MCF 10A (cell line): ENCODE measurements around the gene PTGES2. TPM values are rescaled to one million over a fixed set of nuclear protein-coding genes. Genes with fewer than 3 reads are reported as not detected.

ENCODE experiments used
- BruUV-seq: library from RNA; stranded (reverse); fragments of 400-500 nt; replicated peaks from 2 replicates; lab custom pipeline; 2021; lab: Mats Ljungman, UMichigan
- CTCF ChIA-PET: fragments of 300-600 bp; sonication (Branson Sonifier 250); formaldehyde crosslinking; extraction: SDS; loops from one replicate; lab custom pipeline; 2021; ENCODE audit warnings: antibody characterized with exemption, inconsistent platforms; lab: Yijun Ruan, JAX
- POLR2A ChIA-PET: fragments of 300-600, 350-650 bp; sonication (Branson Sonifier 250); formaldehyde crosslinking; extraction: SDS; loops from one replicate; lab custom pipeline; 2020; ENCODE audit warnings: antibody characterized with exemption, inconsistent platforms; lab: Yijun Ruan, JAX
- DNase-seq: peaks from one replicate; pipeline ENCODE4 v3.0.0-alpha.2; 2018; ENCODE audit not compliant: unreplicated experiment
- H3K27ac Mint-ChIP-seq: one replicate; pipeline ENCODE4 v1.8.0; 2022; ENCODE audit warnings: mild to moderate bottlenecking, low read depth, mixed read lengths; ENCODE audit not compliant: unreplicated experiment
- H3K27me3 Mint-ChIP-seq: one replicate; pipeline ENCODE4 v1.8.0; 2022; ENCODE audit warnings: mixed read lengths; ENCODE audit not compliant: insufficient read depth, unreplicated experiment
- H3K36me3 Mint-ChIP-seq: one replicate; pipeline ENCODE4 v1.8.0; 2022; ENCODE audit warnings: mild to moderate bottlenecking, moderate library complexity, mixed read lengths; ENCODE audit not compliant: insufficient read depth, unreplicated experiment
- H3K4me1 Mint-ChIP-seq: one replicate; pipeline ENCODE4 v1.8.0; 2022; ENCODE audit warnings: mixed read lengths; ENCODE audit not compliant: insufficient read depth, unreplicated experiment
- H3K4me3 Mint-ChIP-seq: one replicate; pipeline ENCODE4 v1.8.0; 2022; ENCODE audit warnings: mild to moderate bottlenecking, moderate library complexity, mixed read lengths; ENCODE audit not compliant: unreplicated experiment
- H3K9me3 Mint-ChIP-seq: one replicate; pipeline ENCODE4 v1.8.0; 2022; ENCODE audit warnings: mixed read lengths; ENCODE audit not compliant: unreplicated experiment
- intact Hi-C: fragments of 100-400 bp; cut with micrococcal nuclease; formaldehyde crosslinking; loops from 2 replicates; pipeline ENCODE4 v1.14.1; 2022
- total RNA-seq: library from RNA; stranded (reverse); gene quantifications from 2 replicates; pipeline ENCODE4 v1.2.3, GENCODE V29; 2022
- TF ChIP-seq, protein P1 (sequence below): fragments of 200-600 bp; IDR thresholded peaks from one replicate; pipeline ENCODE4 v1.8.0; 2022; ENCODE audit warnings: antibody characterized with exemption, mild to moderate bottlenecking; ENCODE audit not compliant: unreplicated experiment

Gene PTGES2
- total RNA-seq, 1 experiment from 2014 or later, result 130 TPM

DNA sequence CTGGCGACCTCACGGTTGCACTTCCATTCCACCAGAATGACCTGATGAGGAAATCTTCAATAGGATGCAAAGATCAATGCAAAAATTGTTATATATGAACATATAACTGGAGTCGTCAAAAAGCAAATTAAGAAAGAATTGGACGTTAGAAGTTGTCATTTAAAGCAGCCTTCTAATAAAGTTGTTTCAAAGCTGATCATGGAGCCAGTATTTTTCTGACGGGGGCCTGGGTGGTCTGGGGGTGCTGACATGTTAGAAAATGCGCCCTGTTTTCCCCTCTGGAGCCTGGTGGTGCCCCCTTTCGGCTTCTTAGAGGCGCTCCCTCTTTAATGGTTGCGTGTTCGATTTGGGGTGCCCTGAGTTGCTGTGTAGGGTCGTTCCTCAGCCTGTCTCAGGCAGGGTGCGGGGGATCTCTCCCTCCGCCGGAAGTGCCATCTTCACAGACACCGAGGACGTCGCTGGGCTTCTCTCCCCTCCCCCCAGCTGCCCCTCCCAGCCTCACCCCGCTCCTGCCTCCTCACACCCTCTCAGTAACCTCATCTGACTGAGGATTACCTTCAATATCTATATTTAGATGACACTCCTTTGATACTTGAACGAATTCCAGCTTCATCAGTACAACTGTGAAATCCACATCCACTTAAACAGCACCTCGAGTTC, 18.3 kb downstream of the PTGES2 start:
- intact Hi-C loops, result no loop called here
- Mint-ChIP-seq H3K4me3 (no peak overlapping the region), H3K36me3 (peaks cover 47% of the 10 kb centered on the region), H3K27me3 (no peaks in the 10 kb centered on the region), H3K27ac (no peak overlapping the region), H3K4me1 (no peaks in the 10 kb centered on the region), H3K9me3 (no peaks in the 10 kb centered on the region)
- CTCF ChIA-PET, result interaction anchor here (0.6 to 1.8 kb wide), 3 partner anchors 8 to 149 kb away, joined by 3 to 4 read pairs (median 3); no protein-coding TSS in a partner anchor
- DNase-seq, result no peak
- POLR2A ChIA-PET, result interaction anchor here (4.5 kb wide), 1 partner anchor 10 kb away, joined by 19 read pairs; no protein-coding TSS in a partner anchor
- BruUV-seq, result no TSS peak
- TF ChIP-seq, protein P1, sequence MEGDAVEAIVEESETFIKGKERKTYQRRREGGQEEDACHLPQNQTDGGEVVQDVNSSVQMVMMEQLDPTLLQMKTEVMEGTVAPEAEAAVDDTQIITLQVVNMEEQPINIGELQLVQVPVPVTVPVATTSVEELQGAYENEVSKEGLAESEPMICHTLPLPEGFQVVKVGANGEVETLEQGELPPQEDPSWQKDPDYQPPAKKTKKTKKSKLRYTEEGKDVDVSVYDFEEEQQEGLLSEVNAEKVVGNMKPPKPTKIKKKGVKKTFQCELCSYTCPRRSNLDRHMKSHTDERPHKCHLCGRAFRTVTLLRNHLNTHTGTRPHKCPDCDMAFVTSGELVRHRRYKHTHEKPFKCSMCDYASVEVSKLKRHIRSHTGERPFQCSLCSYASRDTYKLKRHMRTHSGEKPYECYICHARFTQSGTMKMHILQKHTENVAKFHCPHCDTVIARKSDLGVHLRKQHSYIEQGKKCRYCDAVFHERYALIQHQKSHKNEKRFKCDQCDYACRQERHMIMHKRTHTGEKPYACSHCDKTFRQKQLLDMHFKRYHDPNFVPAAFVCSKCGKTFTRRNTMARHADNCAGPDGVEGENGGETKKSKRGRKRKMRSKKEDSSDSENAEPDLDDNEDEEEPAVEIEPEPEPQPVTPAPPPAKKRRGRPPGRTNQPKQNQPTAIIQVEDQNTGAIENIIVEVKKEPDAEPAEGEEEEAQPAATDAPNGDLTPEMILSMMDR, result no peak

DNA sequence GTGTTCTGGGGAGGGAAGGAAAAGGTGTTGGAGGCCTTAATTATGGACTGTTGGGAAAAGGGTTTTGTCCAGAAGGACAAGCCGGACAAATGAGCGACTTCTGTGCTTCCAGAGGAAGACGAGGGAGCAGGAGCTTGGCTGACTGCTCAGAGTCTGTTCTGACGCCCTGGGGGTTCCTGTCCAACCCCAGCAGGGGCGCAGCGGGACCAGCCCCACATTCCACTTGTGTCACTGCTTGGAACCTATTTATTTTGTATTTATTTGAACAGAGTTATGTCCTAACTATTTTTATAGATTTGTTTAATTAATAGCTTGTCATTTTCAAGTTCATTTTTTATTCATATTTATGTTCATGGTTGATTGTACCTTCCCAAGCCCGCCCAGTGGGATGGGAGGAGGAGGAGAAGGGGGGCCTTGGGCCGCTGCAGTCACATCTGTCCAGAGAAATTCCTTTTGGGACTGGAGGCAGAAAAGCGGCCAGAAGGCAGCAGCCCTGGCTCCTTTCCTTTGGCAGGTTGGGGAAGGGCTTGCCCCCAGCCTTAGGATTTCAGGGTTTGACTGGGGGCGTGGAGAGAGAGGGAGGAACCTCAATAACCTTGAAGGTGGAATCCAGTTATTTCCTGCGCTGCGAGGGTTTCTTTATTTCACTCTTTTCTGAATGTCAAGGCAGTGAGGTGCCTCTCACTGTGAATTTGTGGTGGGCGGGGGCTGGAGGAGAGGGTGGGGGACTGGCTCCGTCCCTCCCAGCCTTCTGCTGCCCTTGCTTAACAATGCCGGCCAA, 19.1 kb downstream of the PTGES2 start:
- H3K4me1 Mint-ChIP-seq, result no peaks in the 10 kb centered on the region
- H3K27me3 Mint-ChIP-seq, result no peaks in the 10 kb centered on the region
- POLR2A ChIA-PET, result interaction anchor here (0.7 to 4.5 kb wide), 3 partner anchors 9 to 558 kb away, joined by 3 to 19 read pairs (median 3); no protein-coding TSS in a partner anchor
- H3K4me3 Mint-ChIP-seq, result no peak overlapping the region
- DNase-seq, result no peak
- TF ChIP-seq, protein P1, result no peak
- no peaks in the 10 kb centered on the region for H3K9me3 Mint-ChIP-seq
- intact Hi-C loops, result no loop called here
- peaks cover 47% of the 10 kb centered on the region for H3K36me3 Mint-ChIP-seq
- no peak overlapping the region for H3K27ac Mint-ChIP-seq
- CTCF ChIA-PET, result interaction anchor here (6.6 kb wide), 1 partner anchor 8 kb away, joined by 62 read pairs; no protein-coding TSS in a partner anchor
- BruUV-seq, result TSS peak; percentile 10

DNA sequence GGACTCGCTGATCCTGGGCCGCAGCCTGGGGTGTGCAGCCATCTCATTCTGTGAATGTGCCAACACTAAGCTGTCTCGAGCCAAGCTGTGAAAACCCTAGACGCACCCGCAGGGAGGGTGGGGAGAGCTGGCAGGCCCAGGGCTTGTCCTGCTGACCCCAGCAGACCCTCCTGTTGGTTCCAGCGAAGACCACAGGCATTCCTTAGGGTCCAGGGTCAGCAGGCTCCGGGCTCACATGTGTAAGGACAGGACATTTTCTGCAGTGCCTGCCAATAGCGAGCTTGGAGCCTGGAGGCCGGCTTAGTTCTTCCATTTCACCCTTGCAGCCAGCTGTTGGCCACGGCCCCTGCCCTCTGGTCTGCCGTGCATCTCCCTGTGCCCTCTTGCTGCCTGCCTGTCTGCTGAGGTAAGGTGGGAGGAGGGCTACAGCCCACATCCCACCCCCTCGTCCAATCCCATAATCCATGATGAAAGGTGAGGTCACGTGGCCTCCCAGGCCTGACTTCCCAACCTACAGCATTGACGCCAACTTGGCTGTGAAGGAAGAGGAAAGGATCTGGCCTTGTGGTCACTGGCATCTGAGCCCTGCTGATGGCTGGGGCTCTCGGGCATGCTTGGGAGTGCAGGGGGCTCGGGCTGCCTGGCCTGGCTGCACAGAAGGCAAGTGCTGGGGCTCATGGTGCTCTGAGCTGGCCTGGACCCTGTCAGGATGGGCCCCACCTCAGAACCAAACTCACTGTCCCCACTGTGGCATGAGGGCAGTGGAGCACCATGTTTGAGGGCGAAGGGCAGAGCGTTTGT, 19.9 kb downstream of the PTGES2 start:
- H3K4me3 Mint-ChIP-seq, result no peak overlapping the region
- peak overlapping the region; percentile 47 for H3K27ac Mint-ChIP-seq
- TF ChIP-seq, protein P1, result no peak
- POLR2A ChIA-PET, result interaction anchor here (0.7 to 4.5 kb wide), 3 partner anchors 9 to 557 kb away, joined by 3 to 19 read pairs (median 3); no protein-coding TSS in a partner anchor
- CTCF ChIA-PET, result interaction anchor here (0.5 to 6.6 kb wide), 3 partner anchors 9 to 744 kb away, joined by 3 to 62 read pairs (median 5); no protein-coding TSS in a partner anchor
- no TSS peak for BruUV-seq
- no peaks in the 10 kb centered on the region for H3K9me3 Mint-ChIP-seq
- intact Hi-C loops, result no loop called here
- H3K27me3 Mint-ChIP-seq, result no peaks in the 10 kb centered on the region
- H3K36me3 Mint-ChIP-seq, result peaks cover 52% of the 10 kb centered on the region
- no peaks in the 10 kb centered on the region for H3K4me1 Mint-ChIP-seq
- DNase-seq, result no peak
